SK-N-SH (cell line): ENCODE measurements around the gene VKORC1L1. TPM values are rescaled to one million over a fixed set of nuclear protein-coding genes. Genes with fewer than 3 reads are reported as not detected.

Source experiments
- CTCF ChIA-PET: fragments of 300-600, 350-600 bp; formaldehyde crosslinking; extraction: SDS; loops from one replicate; lab custom pipeline; 2021; lab: Yijun Ruan, JAX
- POLR2A ChIA-PET: fragments of 350-600 bp; sonication (Branson Sonifier 250); formaldehyde crosslinking; extraction: SDS; loops from one replicate; lab custom pipeline; 2020; ENCODE audit warnings: antibody characterized with exemption, inconsistent platforms; lab: Yijun Ruan, JAX
- DNase-seq: peaks from one replicate; pipeline ENCODE4 v3.0.0; 2012
- H2AFZ ChIP-seq: fragments of 200-600 bp; sonication (generic); 2 replicates; pipeline ENCODE4 v1.8.1; 2016; ENCODE audit warnings: antibody characterized with exemption, mild to moderate bottlenecking, low read depth
- H3F3A ChIP-seq: fragments of 200-600 bp; sonication (generic); replicated peaks from 2 replicates; pipeline ENCODE3; 2016; ENCODE audit warnings: antibody characterized with exemption, mild to moderate bottlenecking; ENCODE audit not compliant: insufficient read depth
- H3K27ac ChIP-seq, 2 experiments: fragments of 200-500 bp in 1 of 2; fragments of 200-600 bp in 1 of 2; sonication (Bioruptor generic) in 1 of 2; sonication (generic), shearing (Covaris generic) in 1 of 2; 2 replicates each; pipeline versions ENCODE4 v1.5.1 to v1.6.1; 2014 to 2016; ENCODE audit warnings: low read depth in 2 of 2, inconsistent platforms in 1 of 2, low read length in 1 of 2, mild to moderate bottlenecking in 1 of 2, mixed read lengths in 1 of 2
- H3K27me3 ChIP-seq: fragments of 200-600 bp; sonication (generic), shearing (Covaris generic); 2 replicates; pipeline ENCODE4 v1.6.1; 2016; ENCODE audit warnings: mixed run types; ENCODE audit not compliant: insufficient read depth
- H3K36me3 ChIP-seq, 2 experiments: fragments of 200-500 bp in 1 of 2; fragments of 200-600 bp in 1 of 2; sonication (Bioruptor generic) in 1 of 2; sonication (generic) in 1 of 2; replicated peaks in 1 of 2; 2 replicates each; pipeline versions ENCODE3 to v1.5.1; 2014 to 2016; ENCODE audit warnings: low read length in 1 of 2, mild to moderate bottlenecking in 1 of 2; ENCODE audit not compliant: insufficient read depth in 2 of 2, control insufficient read depth in 1 of 2
- H3K4me1 ChIP-seq, 2 experiments: fragments of 200-500 bp in 1 of 2; fragments of 200-600 bp in 1 of 2; sonication (Bioruptor generic) in 1 of 2; sonication (generic), shearing (Covaris generic) in 1 of 2; 2 replicates each; pipeline versions ENCODE4 v1.5.1 to v1.6.1; 2014 to 2016; ENCODE audit warnings: low read depth in 1 of 2, low read length in 1 of 2, mixed run types in 1 of 2; ENCODE audit not compliant: insufficient read depth in 2 of 2, control insufficient read depth in 1 of 2
- H3K4me2 ChIP-seq: fragments of 200-600 bp; sonication (generic), shearing (Covaris generic); 2 replicates; pipeline ENCODE4 v1.6.1; 2017; ENCODE audit warnings: mixed run types
- H3K4me3 ChIP-seq, 2 experiments: fragments of 200-500 bp in 1 of 2; fragments of 200-600 bp in 1 of 2; sonication (Bioruptor generic) in 1 of 2; sonication (generic), shearing (Covaris generic) in 1 of 2; 2 replicates each; pipeline versions ENCODE4 v1.5.1 to v1.8.1; 2014 to 2016; ENCODE audit warnings: low read depth in 2 of 2, inconsistent platforms in 1 of 2, low read length in 1 of 2, mild to moderate bottlenecking in 1 of 2, mixed read lengths in 1 of 2, moderate library complexity in 1 of 2
- H3K79me2 ChIP-seq: fragments of 200-600 bp; sonication (generic); 2 replicates; pipeline ENCODE4 v1.8.1; 2017; ENCODE audit warnings: mild to moderate bottlenecking; ENCODE audit not compliant: insufficient read depth
- H3K9ac ChIP-seq: fragments of 200-600 bp; sonication (generic); 2 replicates; pipeline ENCODE4 v1.6.1; 2017; ENCODE audit warnings: mixed run types
- H3K9me2 ChIP-seq: fragments of 200-600 bp; sonication (generic); 2 replicates; pipeline ENCODE4 v1.6.1; 2017; ENCODE audit warnings: mixed run types
- H3K9me3 ChIP-seq: fragments of 200-600 bp; sonication (generic); 2 replicates; pipeline ENCODE4 v1.6.1; 2017; ENCODE audit warnings: mixed run types, mild to moderate bottlenecking, moderate library complexity
- H4K20me1 ChIP-seq: fragments of 200-600 bp; sonication (generic); 2 replicates; pipeline ENCODE4 v1.6.1; 2017; ENCODE audit warnings: mild to moderate bottlenecking, mixed run types; ENCODE audit not compliant: insufficient read depth
- CHD2 ChIP-seq: fragments of 150-350 bp; IDR thresholded peaks from 2 replicates; pipeline ENCODE4 v1.6.1; 2018; ENCODE audit warnings: low read length; ENCODE audit not compliant: partially characterized antibody
- CTCF ChIP-seq: fragments of 200-600 bp; sonication (generic); IDR thresholded peaks from 2 replicates; pipeline ENCODE4 v1.6.1; 2017; ENCODE audit warnings: antibody characterized with exemption, mild to moderate bottlenecking, moderate library complexity
- EZH2phosphoT487 ChIP-seq: fragments of 200-600 bp; sonication (generic); IDR thresholded peaks from 2 replicates; pipeline ENCODE4 v1.6.1; 2017; ENCODE audit warnings: low read depth, mixed run types, mild to moderate bottlenecking, antibody characterized with exemption, moderate library complexity, borderline replicate concordance
- FOSL2 ChIP-seq: IDR thresholded peaks from 2 replicates; pipeline ENCODE4 v1.4.0; 2012; ENCODE audit warnings: low read depth, mild to moderate bottlenecking, moderate library complexity, borderline replicate concordance
- FOXJ3 ChIP-seq: sonication (generic); formaldehyde crosslinking; IDR thresholded peaks from 2 replicates; pipeline ENCODE4 v1.5.1; 2020; ENCODE audit warnings: mild to moderate bottlenecking, missing genetic modification reagents
- NRF1 ChIP-seq: IDR thresholded peaks from 2 replicates; pipeline ENCODE4 v1.6.1; 2012; ENCODE audit warnings: low read depth, mild to moderate bottlenecking, low read length
- REST ChIP-seq: IDR thresholded peaks from 2 replicates; pipeline ENCODE4 v1.6.1; 2012; ENCODE audit warnings: mild to moderate bottlenecking, low read depth, low read length, moderate library complexity
- RFX5 ChIP-seq: IDR thresholded peaks from 2 replicates; pipeline ENCODE4 v1.6.1; 2012; ENCODE audit warnings: mild to moderate bottlenecking, improper control_type of control experiment, low read length
- SIN3A ChIP-seq: IDR thresholded peaks from 2 replicates; pipeline ENCODE4 v1.6.1; 2012; ENCODE audit warnings: low read depth, mild to moderate bottlenecking, low read length, moderate library complexity, borderline replicate concordance
- YY1 ChIP-seq: IDR thresholded peaks from 2 replicates; pipeline ENCODE4 v1.4.0; 2012; ENCODE audit warnings: low read depth, mild to moderate bottlenecking
- WGBS: methylation state at CpG from one replicate; pipeline ENCODE4 v1.1.6; 2017; ENCODE audit warnings: low lambda C conversion rate; 5-methylcytosine and 5-hydroxymethylcytosine counted together
- polyA plus RNA-seq, 3 experiments: library from polyadenylated mRNA; depleted of rRNA; stranded (reverse); fragments of >200 nt; gene quantifications; 2 replicates each; pipeline ENCODE4 v1.2.3, GENCODE V29; 2012
- TF ChIP-seq, protein P1 (sequence below): IDR thresholded peaks from 2 replicates; pipeline ENCODE4 v1.4.0; 2012; ENCODE audit warnings: low read depth, borderline replicate concordance
- TF ChIP-seq, protein P2 (sequence below): fragments of 150-350 bp; IDR thresholded peaks from 2 replicates; pipeline ENCODE4 v1.6.1; 2017; ENCODE audit warnings: antibody characterized with exemption, low read length, low read depth, borderline replicate concordance
- TF ChIP-seq, protein P3 (sequence below): IDR thresholded peaks from 2 replicates; pipeline ENCODE4; 2012

The VKORC1L1 gene
- polyA plus RNA-seq, 1 of the 3 experiments (the other 2 are of a cell fraction), result 14.7 TPM

GRCh38 chr7:65915921-65916657, 43.2 kb downstream of the VKORC1L1 start:
- no peak for DNase-seq
- Histone ChIP-seq H2AFZ (no peak overlapping the region), H3K4me2 (no peak overlapping the region), H3K4me3 (no peak overlapping the region), H3K9ac (no peak overlapping the region), H3K27ac (no peak overlapping the region), H4K20me1 (peaks cover 6% of the 10 kb centered on the region; the same call in 1 of the 2 replicates), H3F3A (peaks cover 5% of the 10 kb centered on the region), H3K9me2 (no peaks in the 10 kb centered on the region), H3K4me1 (no peaks in the 10 kb centered on the region), H3K27me3 (no peaks in the 10 kb centered on the region), H3K79me2 (peaks cover 55% of the 10 kb centered on the region; the same call in 1 of the 2 replicates), H3K9me3 (no peaks in the 10 kb centered on the region), H3K36me3 (peaks cover 0 to under 1% of the 10 kb centered on the region in 2 experiments)
- ChIA-PET POLR2A (no interaction called here), CTCF (no interaction called here)
- WGBS, result 97% methylated on average over 8 of the region's 8 CpGs
- no peak for TF ChIP-seq RFX5
- TF ChIP-seq, protein P1, sequence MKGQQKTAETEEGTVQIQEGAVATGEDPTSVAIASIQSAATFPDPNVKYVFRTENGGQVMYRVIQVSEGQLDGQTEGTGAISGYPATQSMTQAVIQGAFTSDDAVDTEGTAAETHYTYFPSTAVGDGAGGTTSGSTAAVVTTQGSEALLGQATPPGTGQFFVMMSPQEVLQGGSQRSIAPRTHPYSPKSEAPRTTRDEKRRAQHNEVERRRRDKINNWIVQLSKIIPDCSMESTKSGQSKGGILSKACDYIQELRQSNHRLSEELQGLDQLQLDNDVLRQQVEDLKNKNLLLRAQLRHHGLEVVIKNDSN, result no peak
- TF ChIP-seq, protein P2, sequence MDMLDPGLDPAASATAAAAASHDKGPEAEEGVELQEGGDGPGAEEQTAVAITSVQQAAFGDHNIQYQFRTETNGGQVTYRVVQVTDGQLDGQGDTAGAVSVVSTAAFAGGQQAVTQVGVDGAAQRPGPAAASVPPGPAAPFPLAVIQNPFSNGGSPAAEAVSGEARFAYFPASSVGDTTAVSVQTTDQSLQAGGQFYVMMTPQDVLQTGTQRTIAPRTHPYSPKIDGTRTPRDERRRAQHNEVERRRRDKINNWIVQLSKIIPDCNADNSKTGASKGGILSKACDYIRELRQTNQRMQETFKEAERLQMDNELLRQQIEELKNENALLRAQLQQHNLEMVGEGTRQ, result no peak
- no peak for TF ChIP-seq CTCF
- TF ChIP-seq FOSL2, result no peak
- TF ChIP-seq FOXJ3, result no peak
- TF ChIP-seq NRF1, result no peak

- ChIA-PET CTCF (interaction anchor here (1.1 kb wide), 1 partner anchor 12 kb away, joined by 4 read pairs; no protein-coding TSS in a partner anchor), POLR2A (interaction anchor here (0.6 kb wide), 1 partner anchor 120 kb away, joined by 3 read pairs; no protein-coding TSS in a partner anchor)
- Histone ChIP-seq H3K4me2 (no peak overlapping the region), H3K9me3 (no peaks in the 10 kb centered on the region), H3K27me3 (no peaks in the 10 kb centered on the region), H3K9me2 (no peaks in the 10 kb centered on the region), H3K27ac (no peak overlapping the region), H4K20me1 (no peaks in the 10 kb centered on the region; the same call in 1 of the 2 replicates), H3K36me3 (peaks cover 0 to 4% of the 10 kb centered on the region in 2 experiments), H3K9ac (no peak overlapping the region), H3K4me1 (no peaks in the 10 kb centered on the region), H3F3A (no peaks in the 10 kb centered on the region), H3K4me3 (no peak overlapping the region), H3K79me2 (peaks cover 28% of the 10 kb centered on the region; the same call in 1 of the 2 replicates), H2AFZ (no peak overlapping the region)
- 95% methylated on average over 4 of the region's 4 CpGs for WGBS
- no peak for DNase-seq
- TF ChIP-seq YY1 (no peak), CHD2 (no peak), SIN3A (no peak), REST (no peak), EZH2phosphoT487 (no peak)
- TF ChIP-seq, protein P3, sequence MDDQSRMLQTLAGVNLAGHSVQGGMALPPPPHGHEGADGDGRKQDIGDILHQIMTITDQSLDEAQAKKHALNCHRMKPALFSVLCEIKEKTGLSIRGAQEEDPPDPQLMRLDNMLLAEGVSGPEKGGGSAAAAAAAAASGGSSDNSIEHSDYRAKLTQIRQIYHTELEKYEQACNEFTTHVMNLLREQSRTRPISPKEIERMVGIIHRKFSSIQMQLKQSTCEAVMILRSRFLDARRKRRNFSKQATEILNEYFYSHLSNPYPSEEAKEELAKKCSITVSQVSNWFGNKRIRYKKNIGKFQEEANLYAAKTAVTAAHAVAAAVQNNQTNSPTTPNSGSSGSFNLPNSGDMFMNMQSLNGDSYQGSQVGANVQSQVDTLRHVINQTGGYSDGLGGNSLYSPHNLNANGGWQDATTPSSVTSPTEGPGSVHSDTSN, result no peak
- TF ChIP-seq, protein P1, result no peak
Observed at GRCh38 chr7:65923316-65923715, 50.4 kb downstream of the VKORC1L1 start.
